Ishikawa (cell line): Measurements from ENCODE around the gene GDAP1L1.

Experiments
- EGR1 ChIP-seq: IDR thresholded peaks from 2 replicates; pipeline ENCODE4 v1.6.1; 2012
- TCF12 ChIP-seq: IDR thresholded peaks from 2 replicates; pipeline ENCODE4 v1.6.1; 2012; ENCODE audit warnings: low read depth

DNA sequence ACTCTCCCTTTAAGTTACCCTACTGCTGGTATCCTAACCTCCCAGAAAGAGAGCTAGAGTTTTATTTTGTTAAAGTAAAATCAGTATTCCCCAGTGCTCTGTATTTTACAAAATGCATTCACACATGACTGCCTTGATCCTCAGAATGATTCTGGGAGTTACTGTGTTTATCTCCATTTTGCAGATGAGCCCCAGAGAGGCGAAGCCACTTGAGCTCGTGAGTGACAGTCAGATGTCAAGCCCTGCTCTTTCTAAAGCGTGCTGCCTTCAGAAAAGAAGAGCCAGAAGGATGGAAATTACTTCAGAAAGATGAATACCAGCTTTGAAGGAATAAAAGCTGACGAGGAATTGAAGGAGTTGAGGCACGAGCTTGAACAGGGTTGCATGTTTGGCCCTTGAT, 22.5 kb upstream of the GDAP1L1 start:
- TF ChIP-seq EGR1: no peak
- TF ChIP-seq TCF12: no peak
